ENCODE measurements around the gene DLX1. TPM values are rescaled to one million over a fixed set of nuclear protein-coding genes. Genes with fewer than 3 reads are reported as not detected.

The DLX1 gene
- total RNA-seq, 1 experiment from 2014 or later = 2.0 TPM

- Histone ChIP-seq H2AFZ (ENCODE audit: low read depth, low read length, poor library complexity, severe bottlenecking) (no peak overlapping the region), H4K20me1 (ENCODE audit: insufficient read depth) (no peaks in the 10 kb centered on the region), H3K9me2 (ENCODE audit: insufficient read depth) (no peaks in the 10 kb centered on the region), H3K9me3 (ENCODE audit: control insufficient read depth in 1 of 2, insufficient read depth in 1 of 2, low read depth in 1 of 2, low read length in 2 of 2) (no peaks in the 10 kb centered on the region), H3K36me3 (ENCODE audit: control insufficient read depth in 1 of 2, insufficient read depth in 2 of 2, low read length in 2 of 2) (no peaks in the 10 kb centered on the region), H3K4me3 (replicated peaks in 1 of 2; ENCODE audit: low read depth in 1 of 2, low read length in 2 of 2) (no peak overlapping the region), H3K79me2 (ENCODE audit: insufficient read depth, low read length) (no peaks in the 10 kb centered on the region), H3K27ac (ENCODE audit: low read depth, low read length) (no peak overlapping the region), H3K4me1 (ENCODE audit: control insufficient read depth in 1 of 2, insufficient read depth in 2 of 2, low read length in 2 of 2) (no peaks in the 10 kb centered on the region), H3K4me2 (ENCODE audit: low read length) (no peak overlapping the region), H3K9ac (ENCODE audit: low read length) (no peak overlapping the region), H3K27me3 (ENCODE audit: insufficient read depth, low read length) (no peaks in the 10 kb centered on the region)
- intact Hi-C loops (cut with micrococcal nuclease) = no loop called here
- TF ChIP-seq CTCF (IDR thresholded peaks at IDR 0.05 in 2 of 3, conservative IDR thresholded peaks at IDR 0.05 in 1 of 3; ENCODE audit: borderline replicate concordance in 1 of 3, insufficient read depth in 1 of 3, low read depth in 2 of 3, low read length in 2 of 3) = no peak
- BruUV-seq (replicated peaks) = no TSS peak
- RAD21 ChIA-PET (ENCODE audit: low non-redundant PET in 1 of 2, low total read pairs in 2 of 2, uncharacterized antibody in 2 of 2, unreplicated experiment in 2 of 2) = no interaction called here
- CTCF ChIA-PET = no interaction called here
- ATAC-seq = no peak
- POLR2A ChIA-PET = no interaction called here
- no peak for DNase-seq (ENCODE audit: low read depth, low spot score)
These were observed 14.4 kb upstream of the DLX1 start for GRCh38 chr2:172070936-172071335.

DNA sequence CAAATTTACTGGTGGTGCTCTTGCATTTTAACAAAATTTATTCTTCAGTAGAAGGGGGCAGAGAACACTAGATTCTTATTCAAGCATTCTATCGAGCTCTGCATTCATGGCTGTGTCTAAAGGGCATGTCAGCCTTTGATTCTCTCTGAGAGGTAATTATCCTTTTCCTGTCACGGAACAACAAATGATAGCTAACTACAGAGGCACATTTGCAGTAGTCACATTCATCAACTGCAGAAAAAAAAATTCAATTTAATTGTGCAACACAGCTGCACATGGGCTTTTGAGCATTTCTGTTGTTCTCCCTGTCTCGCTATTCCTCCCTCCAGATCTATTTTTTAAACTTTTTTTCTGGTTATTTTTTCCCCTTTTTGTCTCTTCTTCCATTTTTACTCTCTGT, 13.0 kb upstream of the DLX1 start:
- intact Hi-C loops (cut with micrococcal nuclease) = no loop called here
- H3K9me3 ChIP-seq (ENCODE audit: control insufficient read depth in 1 of 2, insufficient read depth in 1 of 2, low read depth in 1 of 2, low read length in 2 of 2) = no peaks in the 10 kb centered on the region
- H3K27ac ChIP-seq (ENCODE audit: low read depth, low read length) = no peak overlapping the region
- no peaks in the 10 kb centered on the region for H3K4me1 ChIP-seq (ENCODE audit: control insufficient read depth in 1 of 2, insufficient read depth in 2 of 2, low read length in 2 of 2)
- H3K9me2 ChIP-seq (ENCODE audit: insufficient read depth) = no peaks in the 10 kb centered on the region
- ChIA-PET CTCF (no interaction called here), RAD21 (ENCODE audit: low non-redundant PET in 1 of 2, low total read pairs in 2 of 2, uncharacterized antibody in 2 of 2, unreplicated experiment in 2 of 2) (no interaction called here), POLR2A (no interaction called here)
- DNase-seq (ENCODE audit: low read depth, low spot score) = no peak
- H3K4me3 ChIP-seq (replicated peaks in 1 of 2; ENCODE audit: low read depth in 1 of 2, low read length in 2 of 2) = no peak overlapping the region
- no peak overlapping the region for H3K9ac ChIP-seq (ENCODE audit: low read length)
- H3K79me2 ChIP-seq (ENCODE audit: insufficient read depth, low read length) = no peaks in the 10 kb centered on the region
- H3K4me2 ChIP-seq (ENCODE audit: low read length) = no peak overlapping the region
- no peaks in the 10 kb centered on the region for H4K20me1 ChIP-seq (ENCODE audit: insufficient read depth)
- BruUV-seq (replicated peaks) = no TSS peak
- H2AFZ ChIP-seq (ENCODE audit: low read depth, low read length, poor library complexity, severe bottlenecking) = no peak overlapping the region
- no peaks in the 10 kb centered on the region for H3K27me3 ChIP-seq (ENCODE audit: insufficient read depth, low read length)
- no peaks in the 10 kb centered on the region for H3K36me3 ChIP-seq (ENCODE audit: control insufficient read depth in 1 of 2, insufficient read depth in 2 of 2, low read length in 2 of 2)
- ATAC-seq = no peak
- no peak for TF ChIP-seq SIN3A (IDR thresholded peaks at IDR 0.05; ENCODE audit: low read depth)
- TF ChIP-seq CTCF (IDR thresholded peaks at IDR 0.05 in 2 of 3, conservative IDR thresholded peaks at IDR 0.05 in 1 of 3; ENCODE audit: borderline replicate concordance in 1 of 3, insufficient read depth in 1 of 3, low read depth in 2 of 3, low read length in 2 of 3) = no peak
- no peak for TF ChIP-seq SP1 (IDR thresholded peaks at IDR 0.05; ENCODE audit: low read depth)
- TF ChIP-seq, protein P1, sequence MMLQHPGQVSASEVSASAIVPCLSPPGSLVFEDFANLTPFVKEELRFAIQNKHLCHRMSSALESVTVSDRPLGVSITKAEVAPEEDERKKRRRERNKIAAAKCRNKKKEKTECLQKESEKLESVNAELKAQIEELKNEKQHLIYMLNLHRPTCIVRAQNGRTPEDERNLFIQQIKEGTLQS (IDR thresholded peaks at IDR 0.05) = no peak
- no peak for TF ChIP-seq ELF1 (IDR thresholded peaks at IDR 0.05; ENCODE audit: borderline replicate concordance, low read depth)
- no peak for TF ChIP-seq POLR2AphosphoS5 (IDR thresholded peaks at IDR 0.05; ENCODE audit: low read depth, low read length)
- no peak for TF ChIP-seq REST (IDR thresholded peaks at IDR 0.05; ENCODE audit: low read depth)
- no peak for TF ChIP-seq FOSL1 (IDR thresholded peaks at IDR 0.05; ENCODE audit: low read depth)
- no peak for TF ChIP-seq CEBPB (IDR thresholded peaks at IDR 0.05; ENCODE audit: low read depth)
- no peak for TF ChIP-seq CBX3 (IDR thresholded peaks at IDR 0.05; ENCODE audit: low read depth)
- TF ChIP-seq EGR1 (IDR thresholded peaks at IDR 0.05; ENCODE audit: low read depth) = no peak
- no peak for TF ChIP-seq EZH2phosphoT487 (IDR thresholded peaks at IDR 0.05; ENCODE audit: borderline replicate concordance)
- no peak for TF ChIP-seq SRF (IDR thresholded peaks at IDR 0.05; ENCODE audit: low read depth)
